NCI-H2171 treated with DMSO at 0.1 percent for 48 hours (cell line): ENCODE data around the gene HRK.

Experiments
- DNase-seq: peaks from one replicate; lab custom pipeline; 2025; lab: John Stamatoyannopoulos, UW

HRK gene

DNA sequence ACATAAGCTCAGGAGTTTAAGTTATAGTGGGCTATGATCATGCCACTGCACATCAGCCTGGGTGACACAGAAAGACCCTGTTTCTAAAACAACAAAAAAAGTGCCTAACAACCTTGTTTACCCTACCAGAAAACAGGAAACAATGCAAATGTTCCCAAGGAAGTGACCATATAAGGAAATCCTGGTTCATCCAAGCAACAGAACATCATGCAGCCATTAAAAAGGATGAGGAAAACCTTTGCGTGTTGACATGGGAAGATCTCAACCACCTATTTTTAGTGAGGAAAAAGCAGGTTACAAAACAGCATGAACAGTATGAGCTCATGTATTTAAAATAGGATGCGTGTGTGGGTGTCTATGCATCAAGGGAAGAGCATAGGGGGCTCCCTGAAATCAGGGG, 13.7 kb downstream of the HRK start:
- DNase-seq = no peak

DNA sequence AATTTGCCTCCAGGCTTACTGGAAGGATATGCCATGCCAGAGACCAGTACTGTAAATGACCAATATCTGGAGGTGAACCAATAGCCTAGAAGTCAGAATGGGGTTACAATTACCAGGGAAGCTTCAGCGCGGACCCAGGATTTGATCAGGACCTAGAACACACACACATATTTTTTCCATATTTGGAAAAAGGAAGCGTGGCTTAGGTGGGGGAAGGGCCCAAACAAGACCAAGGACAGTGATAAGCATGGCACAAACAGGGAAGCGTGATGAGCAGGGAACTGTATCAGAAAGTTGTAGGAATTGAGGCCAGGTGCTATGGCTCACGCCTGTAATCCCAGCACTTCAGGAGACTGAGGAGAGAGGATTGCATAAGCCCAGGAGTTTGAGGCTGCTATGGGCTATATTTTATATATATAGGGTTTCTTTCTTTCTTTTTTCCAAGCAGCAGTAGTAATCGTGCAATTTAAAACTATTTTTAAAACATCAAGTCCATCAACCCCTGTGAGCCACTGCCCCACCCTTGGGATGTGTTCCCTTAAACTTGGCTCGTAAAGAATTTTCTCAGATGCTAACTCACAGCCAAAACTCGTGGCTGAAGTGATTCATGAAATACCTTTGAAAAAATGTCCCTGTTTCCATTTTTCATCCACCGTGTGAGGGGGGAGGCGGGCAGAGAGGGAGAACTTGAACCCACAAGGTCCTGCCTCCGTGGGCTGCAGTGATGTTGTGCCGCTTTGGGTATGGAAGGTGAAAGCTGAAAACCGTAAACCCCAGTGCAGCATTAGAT, 16.7 kb downstream of the HRK start:
- no peak for DNase-seq

DNA sequence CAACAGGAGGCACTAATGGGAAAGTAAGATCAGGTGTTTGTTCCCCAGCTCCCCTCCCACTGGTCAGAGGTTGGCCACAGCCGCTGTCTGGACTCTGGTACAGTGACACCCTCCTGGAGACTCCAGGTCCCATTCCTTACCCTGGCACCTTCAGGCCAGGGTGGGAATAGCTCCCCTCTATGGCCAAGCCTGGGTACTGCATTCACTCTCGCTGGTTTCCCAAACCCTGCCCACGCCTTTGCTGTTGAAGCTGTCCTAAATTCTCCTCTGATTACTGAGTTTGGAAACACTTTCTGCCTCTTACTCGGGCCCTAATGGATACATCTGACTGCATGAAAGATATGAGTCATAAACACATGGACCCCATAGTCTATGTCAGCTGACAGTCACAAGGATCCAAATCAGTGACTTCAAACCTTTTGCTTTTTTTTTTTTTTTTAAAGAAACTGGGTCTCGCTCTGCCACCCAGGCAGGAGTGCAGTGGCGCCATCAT, 17.9 kb downstream of the HRK start:
- DNase-seq = no peak

DNA sequence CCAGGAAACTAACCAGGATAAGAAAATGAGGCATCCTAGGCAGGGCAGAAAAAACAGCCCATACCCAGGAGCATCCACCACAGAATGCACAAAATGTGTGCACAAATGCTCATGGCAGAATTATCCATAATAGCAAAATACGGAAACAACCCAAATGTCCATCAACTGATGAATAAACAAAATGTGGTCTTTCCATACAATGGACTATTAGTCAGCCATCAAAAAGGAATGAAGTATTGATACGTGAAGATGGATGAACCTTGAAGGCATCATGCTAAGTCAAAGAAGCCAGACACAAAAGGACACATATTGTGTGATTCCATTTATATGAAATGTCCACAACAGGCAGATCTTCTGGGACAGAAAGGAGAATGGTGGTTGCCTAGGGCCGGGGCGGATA, 19.1 kb downstream of the HRK start:
- DNase-seq = no peak

DNA sequence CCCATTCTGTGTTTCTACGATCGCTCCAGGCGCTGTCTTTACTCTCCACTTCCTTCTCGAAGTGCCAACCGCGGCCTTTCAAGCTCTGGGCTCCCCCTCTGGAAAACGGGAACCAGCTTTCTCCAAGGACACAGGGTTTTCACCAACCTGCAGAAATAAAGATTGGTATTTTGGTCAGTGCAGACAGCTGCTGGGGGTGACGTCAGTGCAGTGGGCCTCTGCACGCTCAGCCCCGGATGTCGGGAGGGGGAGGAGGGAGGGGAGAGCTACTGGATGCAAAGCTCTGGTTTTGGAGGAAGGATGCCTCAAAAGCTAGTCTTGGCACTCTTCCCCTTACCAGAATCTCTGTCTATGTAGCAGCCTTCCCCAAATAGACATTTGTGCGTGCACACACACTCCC, 19.9 kb downstream of the HRK start:
- no peak for DNase-seq

DNA sequence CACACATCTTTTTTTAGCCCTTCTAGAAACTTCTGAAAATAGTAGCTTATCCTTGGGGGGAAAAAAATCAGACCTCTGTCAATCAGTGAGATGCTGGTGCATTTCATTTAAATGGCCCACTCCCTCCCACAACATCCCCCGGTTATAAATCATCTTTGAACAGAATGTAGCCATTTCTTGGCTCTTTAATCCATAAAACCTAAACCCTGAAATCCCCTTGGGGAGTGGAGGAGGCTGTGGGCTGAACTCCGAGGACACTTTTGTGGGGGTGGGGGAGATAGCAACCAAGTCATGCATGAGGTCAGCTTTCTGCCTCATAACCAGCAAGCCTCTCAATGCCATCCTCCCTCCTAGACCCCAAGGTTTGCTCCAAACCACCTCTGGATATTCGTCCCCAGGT, 21.0 kb downstream of the HRK start:
- DNase-seq = no peak

DNA sequence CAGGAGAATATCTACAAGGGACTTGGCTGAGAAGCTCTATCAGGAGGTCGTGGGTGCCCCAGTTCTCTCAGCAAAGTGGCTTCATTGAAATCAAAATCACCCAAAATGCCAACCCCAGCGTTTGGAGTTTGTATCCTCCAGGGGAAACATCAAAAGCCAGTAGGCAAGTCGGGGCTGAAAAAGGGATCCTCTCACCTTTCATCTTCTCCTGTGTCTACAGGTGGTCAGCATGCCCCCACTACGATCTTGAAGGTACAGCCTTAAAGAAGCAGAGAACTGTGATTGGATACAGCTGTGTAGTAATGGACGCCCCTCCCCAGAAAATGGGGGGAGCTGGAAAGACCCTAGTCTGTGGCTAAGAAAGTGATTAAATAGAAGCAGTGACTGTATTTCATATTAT, 22.2 kb downstream of the HRK start:
- DNase-seq = peak; percentile 33

DNA sequence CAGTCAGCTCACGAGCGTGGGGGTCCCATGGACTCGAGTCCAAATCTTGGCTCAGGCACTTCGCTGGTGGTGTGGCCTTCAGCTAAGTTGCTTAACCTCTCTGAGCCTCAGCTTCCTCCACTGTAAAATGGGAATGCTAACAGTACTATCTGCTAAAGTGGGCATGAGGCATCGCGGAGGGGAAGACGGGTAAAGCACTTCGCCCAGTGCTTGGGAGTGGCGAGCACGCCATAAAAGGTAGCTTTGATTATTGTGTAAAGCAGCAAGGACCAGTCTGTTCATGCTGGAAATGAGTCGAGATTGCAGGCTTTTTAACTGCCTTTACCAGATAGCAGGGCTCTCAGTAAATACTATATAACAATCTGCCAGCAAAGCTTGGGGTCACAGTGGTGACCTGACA, 24.5 kb downstream of the HRK start:
- DNase-seq = no peak

DNA sequence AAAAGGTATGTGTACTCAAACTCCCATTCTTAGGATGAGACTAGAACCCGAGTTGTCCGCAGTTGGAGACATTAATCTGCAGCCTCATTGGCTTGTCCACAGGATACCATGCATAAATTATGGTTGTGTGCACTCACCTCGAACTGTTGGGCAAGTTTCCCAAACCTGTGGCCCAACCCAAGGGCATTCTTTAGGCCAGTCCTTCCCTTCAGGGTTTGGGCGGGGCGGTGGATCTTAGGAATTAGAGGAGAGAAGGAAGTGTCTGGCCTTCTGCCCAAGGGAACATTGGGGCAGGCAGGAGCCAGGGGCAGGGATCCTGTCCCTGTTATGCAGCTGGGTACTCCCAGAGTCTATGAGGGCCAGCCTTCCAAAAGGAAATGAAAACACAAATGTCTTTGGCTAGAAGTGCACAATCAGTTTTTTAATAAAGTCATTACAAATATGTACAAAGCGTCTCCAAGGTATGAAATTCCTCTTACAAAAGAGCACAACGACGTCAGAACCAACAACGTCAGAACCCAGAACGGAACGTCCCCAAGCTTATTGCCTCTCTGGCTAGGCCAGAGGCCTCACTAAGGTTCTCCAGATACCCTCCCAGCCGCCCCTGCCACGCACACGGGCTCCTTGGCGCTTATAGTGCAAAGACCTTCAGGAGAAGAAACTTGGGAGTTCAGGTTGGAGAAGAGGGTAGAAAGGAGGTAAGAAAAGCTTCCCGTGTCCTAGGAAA, 25.3 kb downstream of the HRK start:
- no peak for DNase-seq

DNA sequence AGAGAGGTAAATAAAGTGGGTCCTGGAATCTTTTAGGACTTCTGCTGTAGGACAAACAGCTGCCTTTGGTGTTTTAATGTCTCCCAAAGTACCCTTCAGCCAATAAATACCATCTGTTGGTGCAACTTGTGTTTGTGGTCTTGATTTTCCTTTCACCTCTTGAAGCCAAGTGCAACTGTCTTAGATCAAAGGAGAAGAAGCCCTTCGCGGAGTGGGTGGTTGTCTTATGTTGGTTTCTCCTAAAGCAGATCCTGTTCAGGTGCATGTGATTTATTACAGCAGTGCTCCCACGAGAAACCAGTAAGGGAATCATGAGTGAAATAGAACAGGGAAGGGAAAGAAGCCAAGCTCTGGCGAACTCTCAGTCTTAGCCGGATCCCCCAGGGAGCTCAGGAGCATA, 27.7 kb downstream of the HRK start:
- no peak for DNase-seq

DNA sequence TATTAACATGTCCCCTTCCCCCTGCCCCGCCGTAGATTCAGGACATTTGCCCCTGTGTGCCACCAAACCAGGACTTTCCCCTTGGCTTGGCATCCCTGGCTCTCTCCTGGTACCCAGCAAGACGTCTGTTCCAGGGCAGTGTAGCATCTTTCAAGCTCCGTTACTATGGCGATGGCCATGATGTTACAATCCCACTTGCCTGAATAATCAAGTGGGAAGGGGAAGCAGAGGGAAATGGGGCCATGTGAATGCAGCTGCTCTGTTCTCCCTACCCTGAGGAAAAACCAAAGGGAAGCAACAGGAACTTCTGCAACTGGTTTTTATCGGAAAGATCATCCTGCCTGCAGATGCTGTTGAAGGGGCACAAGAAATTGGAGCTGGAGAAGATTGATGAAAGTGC, 28.9 kb downstream of the HRK start:
- no peak for DNase-seq

DNA sequence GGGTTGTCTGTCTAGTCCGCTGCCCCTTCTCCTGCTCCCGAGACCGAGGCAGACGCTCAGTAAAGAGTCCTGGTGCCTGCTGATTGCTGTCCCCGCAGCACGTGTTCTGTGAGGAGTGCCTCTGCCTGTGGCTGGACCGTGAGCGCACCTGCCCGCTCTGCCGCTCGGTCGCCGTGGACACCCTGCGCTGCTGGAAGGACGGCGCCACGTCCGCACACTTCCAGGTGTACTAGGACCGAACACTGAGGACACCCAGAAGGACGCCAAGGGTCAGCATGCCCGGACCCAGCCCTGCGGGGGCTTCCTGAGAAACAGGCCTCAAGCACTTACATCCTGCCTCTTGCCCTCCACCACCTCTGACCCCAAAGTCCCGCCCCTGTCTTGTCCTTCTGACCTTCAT, 32.0 kb downstream of the HRK start:
- DNase-seq = no peak

DNA sequence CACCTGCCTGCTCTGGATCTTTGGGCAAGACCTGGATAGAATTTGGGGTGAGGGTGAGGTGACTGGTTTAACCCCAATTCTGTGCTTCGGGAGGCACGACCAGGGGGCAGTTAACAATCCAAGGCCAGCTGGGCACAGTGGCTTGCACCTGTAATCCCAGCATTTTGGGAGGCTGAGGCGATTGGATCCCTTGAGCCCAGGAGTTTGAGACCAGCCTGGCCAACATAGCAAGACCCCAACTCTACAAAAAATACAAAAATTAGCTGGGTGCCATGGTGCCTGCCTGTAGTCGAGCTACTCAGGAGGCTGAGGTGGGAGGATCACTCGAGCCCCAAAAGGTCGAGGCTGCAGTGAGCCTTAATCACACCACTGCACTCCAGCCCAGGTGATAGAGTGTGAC, 38.2 kb downstream of the HRK start:
- DNase-seq = no peak

DNA sequence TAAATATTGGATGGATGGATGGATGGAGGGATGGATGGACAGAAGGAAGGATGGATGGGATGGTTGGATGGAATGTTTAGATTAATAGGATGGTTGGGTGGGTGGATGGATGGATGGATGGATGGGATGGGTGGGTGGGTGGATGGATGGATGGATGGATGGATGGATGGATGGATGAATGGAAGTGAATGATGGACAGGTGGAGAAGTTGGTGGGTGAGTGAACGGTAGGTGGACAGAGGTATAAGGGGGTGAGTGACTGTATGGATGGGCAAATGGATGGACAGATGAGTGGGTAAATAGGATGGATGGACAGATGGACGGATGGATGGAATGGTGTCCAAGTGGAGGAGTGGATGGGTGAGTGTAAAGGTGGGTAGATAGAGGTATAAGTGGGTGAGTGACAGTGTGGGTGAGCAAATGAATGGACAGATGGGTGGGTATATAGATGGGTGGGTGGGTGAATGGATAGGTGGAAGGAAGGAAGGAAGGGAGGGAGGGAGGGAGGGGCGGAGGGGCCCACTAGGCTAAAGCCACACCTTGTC, 41.9 kb downstream of the HRK start:
- no peak for DNase-seq

DNA sequence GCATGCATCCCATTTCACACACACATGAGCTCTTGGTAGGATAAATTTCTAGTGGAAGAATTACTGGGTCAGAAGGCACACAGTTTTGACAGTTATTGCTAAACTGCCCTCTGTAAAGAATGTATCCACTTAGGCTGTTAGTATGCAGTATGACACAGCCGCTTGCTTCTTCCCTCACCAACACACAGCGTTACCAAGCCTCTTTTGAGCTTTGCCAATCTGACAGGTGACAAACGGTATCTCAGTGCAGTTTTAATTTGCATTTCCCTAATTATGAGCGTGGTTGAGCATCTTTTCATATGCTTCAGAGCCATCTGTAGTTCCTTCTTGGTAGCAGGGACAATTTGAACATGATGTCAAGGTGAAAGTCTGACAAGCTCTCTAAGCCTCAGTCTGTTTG, 42.9 kb downstream of the HRK start:
- no peak for DNase-seq

DNA sequence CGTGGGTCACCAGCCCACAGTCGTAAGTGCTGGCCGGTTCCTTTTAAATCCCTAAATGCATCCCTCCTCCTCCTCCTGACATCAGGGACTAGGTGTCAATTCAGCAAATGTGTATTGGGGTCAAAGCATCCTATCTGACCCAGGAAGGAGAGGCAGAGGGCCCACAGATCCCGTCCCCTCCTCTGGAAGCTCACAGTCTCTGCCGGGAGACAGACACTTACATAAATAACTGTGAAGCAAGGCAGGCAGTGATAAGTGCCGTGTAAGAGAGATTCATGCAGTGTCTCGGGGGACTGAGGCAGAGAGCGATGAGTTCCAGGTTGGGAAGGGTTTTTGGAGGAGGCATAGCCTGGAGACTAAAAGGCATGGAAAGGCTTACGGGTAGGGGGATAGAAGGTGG, 44.1 kb downstream of the HRK start:
- no peak for DNase-seq

DNA sequence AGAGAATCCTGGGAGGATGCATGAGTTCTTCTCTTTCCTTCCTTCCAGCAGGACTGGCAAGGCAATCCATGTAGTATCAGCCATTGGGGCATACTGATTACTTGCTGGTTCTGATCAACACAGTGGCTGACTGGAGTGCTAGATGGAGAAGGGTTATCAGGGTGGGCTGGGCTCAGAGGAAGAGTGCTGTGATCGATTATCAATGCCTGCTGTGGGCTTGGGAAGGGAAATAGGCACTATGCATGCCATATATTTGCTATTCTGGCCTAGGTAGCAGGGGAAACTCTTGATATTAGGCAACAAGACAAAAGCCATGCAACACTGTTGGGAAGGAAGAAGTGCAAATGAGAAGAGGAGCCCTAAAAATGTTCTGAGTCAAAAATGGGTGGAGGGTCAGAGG, 45.8 kb downstream of the HRK start:
- no peak for DNase-seq

DNA sequence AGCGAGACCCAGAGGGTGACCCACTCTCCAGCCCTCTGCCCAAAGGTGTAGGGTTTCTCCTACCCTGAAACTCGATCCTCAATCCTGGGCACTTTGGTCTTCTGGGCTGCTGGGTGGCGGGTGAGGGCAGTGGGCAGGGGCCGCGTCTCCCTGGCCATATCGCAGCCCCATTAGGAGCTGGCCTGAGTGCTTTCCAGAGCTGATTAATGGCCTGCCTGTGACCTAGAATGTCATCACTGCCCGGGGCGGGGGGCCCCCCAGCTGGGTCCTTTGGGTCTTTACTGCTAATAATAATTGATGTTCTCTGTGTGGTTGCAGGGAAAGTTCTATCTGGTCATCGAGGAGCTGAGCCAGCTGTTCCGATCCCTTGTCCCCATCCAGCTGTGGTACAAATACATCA, 47.8 kb downstream of the HRK start:
- no peak for DNase-seq

DNA sequence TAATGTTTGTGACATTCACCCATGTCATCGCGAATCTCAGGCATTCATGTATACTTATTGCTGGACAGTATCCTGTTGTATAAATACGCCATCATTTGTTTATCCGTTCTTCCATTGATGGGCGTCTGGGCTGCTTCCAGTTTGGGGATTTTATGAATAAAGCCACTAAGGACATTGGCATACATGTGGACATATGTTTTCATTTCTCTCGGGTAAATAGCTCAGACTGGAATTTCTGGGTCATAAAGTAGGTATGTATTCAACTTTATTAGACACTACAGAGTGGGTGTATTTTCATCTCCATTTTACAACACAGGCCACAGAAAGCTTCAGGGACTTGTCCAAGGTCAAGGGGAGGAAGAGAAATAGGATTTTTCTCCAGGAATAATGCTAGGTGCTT, 48.9 kb downstream of the HRK start:
- no peak for DNase-seq

DNA sequence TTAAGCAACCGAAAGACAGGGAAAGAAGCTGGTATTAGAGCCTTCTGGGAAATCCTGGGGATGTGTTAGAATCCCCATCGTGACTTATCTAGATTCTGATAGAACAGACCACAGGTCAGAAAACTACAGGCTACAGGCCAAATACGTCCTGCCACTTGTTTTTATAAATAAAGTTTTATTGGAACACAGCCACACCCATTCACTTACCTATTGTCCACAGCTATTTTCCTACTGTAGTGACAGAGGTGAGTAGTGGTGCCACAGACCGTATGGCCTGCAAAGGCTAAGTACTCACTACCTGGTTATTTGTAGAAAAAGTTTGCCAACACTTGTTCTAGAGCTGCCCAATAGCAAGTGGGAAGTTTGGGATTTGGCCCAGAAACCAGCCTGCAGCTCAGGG, 53.8 kb downstream of the HRK start:
- DNase-seq = no peak

DNA sequence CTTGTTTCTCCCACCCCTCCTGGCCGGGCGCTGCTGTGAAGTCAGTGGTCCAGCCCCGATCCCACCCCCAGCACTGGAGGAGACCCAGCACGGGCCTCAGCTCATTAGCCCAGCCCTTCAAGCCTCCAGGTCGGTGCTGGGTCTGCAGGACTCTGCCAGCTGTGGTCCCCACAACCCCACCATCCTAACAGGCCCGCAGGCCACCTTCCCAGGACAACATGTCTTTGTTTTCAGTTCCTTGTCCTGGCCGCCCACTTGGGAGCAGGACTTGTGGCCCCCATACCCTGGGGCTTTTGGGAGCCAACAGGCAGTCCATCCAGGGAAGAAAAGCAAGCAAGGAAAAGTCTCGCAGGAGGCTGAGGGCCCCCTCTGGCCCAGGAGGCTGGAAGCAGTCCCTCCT, 60.0 kb downstream of the HRK start:
- DNase-seq = no peak

DNA sequence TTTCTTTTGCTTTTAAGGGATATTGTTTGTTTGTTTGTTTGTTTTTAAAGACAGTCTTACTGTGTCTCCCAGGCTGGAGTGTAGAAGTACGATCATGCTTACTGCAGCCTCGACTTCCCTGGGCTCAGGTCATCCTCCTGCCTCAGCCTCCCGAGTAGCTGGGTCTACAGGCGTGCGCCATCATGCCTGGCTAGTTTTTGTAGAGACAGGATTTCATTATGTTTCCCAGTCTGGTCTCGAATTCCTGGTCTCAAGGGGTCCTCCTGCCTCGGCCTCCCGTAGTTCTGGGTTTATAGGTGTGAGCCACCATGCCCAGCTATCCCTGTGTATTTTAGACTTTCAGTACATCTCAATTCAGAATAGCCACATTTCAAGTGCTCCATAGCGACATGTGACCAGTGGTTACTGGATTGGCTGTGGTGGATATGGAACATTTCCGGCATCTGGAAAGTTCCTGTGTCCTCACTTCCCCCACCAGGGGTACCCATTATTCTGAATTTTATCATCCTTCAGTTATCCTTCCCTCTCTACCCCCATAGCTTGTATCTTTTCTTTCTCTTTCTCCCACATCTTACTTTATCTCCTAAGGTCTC, 61.1 kb downstream of the HRK start:
- DNase-seq = no peak
